GM18909 (cell line): Measurements from ENCODE around the gene MEAF6.
A peak's percentile ranks its signal among the peaks of the same experiment; 100 is the strongest.

Source experiments
- ATAC-seq: cut with Tn5 transposase; IDR thresholded peaks from one replicate; pipeline ENCODE4 v1.9.1; 2021; ENCODE audit warnings: mild to moderate bottlenecking; ENCODE audit not compliant: unreplicated experiment, poor library complexity

The MEAF6 gene

GRCh38 chr1:37485902-37486679 is 28.5 kb downstream of the MEAF6 start:
- ATAC-seq: no peak

- ATAC-seq: no peak
These were observed 30.1 kb downstream of the MEAF6 start for GRCh38 chr1:37484325-37485051.

- no peak for ATAC-seq
These were observed 30.8 kb downstream of the MEAF6 start for GRCh38 chr1:37483785-37484184.

- ATAC-seq: no peak
These were observed 31.5 kb downstream of the MEAF6 start for GRCh38 chr1:37482796-37483744.

GRCh38 chr1:37482004-37482785 is 32.4 kb downstream of the MEAF6 start:
- no peak for ATAC-seq

- no peak for ATAC-seq
These were observed 33.1 kb downstream of the MEAF6 start for GRCh38 chr1:37481289-37482003.

- no peak for ATAC-seq
These were observed 33.8 kb downstream of the MEAF6 start for GRCh38 chr1:37480581-37481288.

GRCh38 chr1:37480125-37480466 is 34.5 kb downstream of the MEAF6 start:
- ATAC-seq: no peak

GRCh38 chr1:37479255-37480124 is 35.1 kb downstream of the MEAF6 start:
- ATAC-seq: peak; percentile 39

GRCh38 chr1:37478890-37479254 is 35.7 kb downstream of the MEAF6 start:
- ATAC-seq: no peak

GRCh38 chr1:37478451-37478881 is 36.1 kb downstream of the MEAF6 start:
- no peak for ATAC-seq

- ATAC-seq: no peak
These were observed 36.6 kb downstream of the MEAF6 start for GRCh38 chr1:37477946-37478345.

- ATAC-seq: peak; percentile 40
These were observed 37.2 kb downstream of the MEAF6 start for GRCh38 chr1:37477198-37477931.

GRCh38 chr1:37476460-37477197 is 37.9 kb downstream of the MEAF6 start:
- no peak for ATAC-seq

GRCh38 chr1:37476087-37476452 is 38.5 kb downstream of the MEAF6 start:
- no peak for ATAC-seq

GRCh38 chr1:37475380-37476086 is 39.0 kb downstream of the MEAF6 start:
- ATAC-seq: no peak
